Fibroblast of villous mesenchyme (primary cell): ENCODE data around the gene CSNK1A1L. TPM values are rescaled to one million over a fixed set of nuclear protein-coding genes. Genes with fewer than 3 reads are reported as not detected.
A peak's percentile ranks its signal among the peaks of the same experiment; 100 is the strongest.

Source experiments
- DNase-seq: peaks from one replicate; pipeline ENCODE4 v3.0.0-alpha.2; 2010; ENCODE audit warnings: low read depth
- H3K4me3 ChIP-seq: 2 replicates; pipeline ENCODE4 v1.5.1; 2011; ENCODE audit warnings: low read depth, mild to moderate bottlenecking, low read length
- total RNA-seq: library from RNA; depleted of rRNA; stranded (reverse); fragments of >200 nt; gene quantifications from 2 replicates; pipeline ENCODE4 v1.2.3, GENCODE V29; 2012
- TF ChIP-seq, protein P1 (sequence below): IDR thresholded peaks from 2 replicates; pipeline ENCODE4 v1.5.1; 2012; ENCODE audit warnings: low read depth, mild to moderate bottlenecking, low read length; ENCODE audit not compliant: insufficient read depth

The CSNK1A1L gene
- total RNA-seq, 1 donor, result not detected

DNA sequence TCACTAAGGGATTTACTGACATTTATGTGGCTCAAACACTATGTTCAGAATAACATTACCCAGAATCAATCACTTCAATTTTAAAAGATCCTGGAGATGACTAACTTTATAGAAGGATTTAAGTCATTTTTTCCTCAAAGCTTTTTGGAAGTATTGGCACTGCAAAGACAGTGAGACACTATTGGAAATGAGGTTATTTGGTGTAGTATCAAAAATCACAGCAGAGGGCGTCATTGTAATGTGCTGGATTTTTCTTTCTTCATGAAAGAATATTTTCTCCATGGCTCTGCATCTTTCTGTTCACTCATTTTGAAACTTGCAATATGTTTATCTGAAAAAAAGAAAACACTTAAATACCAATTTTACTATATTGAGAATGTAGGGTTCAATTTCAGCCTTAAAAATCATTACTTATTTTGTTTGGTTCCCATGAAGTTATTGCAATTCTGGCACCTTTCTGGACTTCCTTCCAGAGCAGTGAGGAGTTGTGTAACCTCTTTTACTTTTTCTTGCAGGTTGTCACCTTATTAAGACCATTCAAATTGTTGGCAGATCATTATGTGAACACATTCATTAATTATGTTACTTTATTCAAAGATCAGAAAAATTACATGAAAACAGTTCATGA is 3.7 kb upstream of the CSNK1A1L start:
- TF ChIP-seq, protein P1, sequence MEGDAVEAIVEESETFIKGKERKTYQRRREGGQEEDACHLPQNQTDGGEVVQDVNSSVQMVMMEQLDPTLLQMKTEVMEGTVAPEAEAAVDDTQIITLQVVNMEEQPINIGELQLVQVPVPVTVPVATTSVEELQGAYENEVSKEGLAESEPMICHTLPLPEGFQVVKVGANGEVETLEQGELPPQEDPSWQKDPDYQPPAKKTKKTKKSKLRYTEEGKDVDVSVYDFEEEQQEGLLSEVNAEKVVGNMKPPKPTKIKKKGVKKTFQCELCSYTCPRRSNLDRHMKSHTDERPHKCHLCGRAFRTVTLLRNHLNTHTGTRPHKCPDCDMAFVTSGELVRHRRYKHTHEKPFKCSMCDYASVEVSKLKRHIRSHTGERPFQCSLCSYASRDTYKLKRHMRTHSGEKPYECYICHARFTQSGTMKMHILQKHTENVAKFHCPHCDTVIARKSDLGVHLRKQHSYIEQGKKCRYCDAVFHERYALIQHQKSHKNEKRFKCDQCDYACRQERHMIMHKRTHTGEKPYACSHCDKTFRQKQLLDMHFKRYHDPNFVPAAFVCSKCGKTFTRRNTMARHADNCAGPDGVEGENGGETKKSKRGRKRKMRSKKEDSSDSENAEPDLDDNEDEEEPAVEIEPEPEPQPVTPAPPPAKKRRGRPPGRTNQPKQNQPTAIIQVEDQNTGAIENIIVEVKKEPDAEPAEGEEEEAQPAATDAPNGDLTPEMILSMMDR, result peak; percentile 69
- peak; percentile 57 for DNase-seq
- H3K4me3 ChIP-seq, result no peak overlapping the region

DNA sequence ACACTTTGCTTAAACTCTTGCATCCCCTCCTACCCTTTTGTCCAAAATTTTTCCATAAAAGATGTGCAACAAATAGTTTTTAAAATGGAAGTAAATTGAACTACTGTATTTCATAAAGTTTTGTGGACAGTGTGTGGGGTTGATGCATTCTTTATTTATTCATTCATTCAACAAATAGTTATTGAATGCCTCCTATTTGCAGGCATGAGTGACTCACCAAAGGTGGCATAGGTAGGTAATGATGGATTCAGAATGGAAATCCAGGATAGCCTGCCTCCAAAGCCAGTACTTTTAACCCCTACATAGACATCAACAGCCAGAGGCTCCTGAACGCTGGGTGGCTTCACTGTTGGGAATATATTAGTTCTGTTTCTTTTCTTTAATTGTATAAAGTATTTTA is 2.4 kb upstream of the CSNK1A1L start:
- TF ChIP-seq, protein P1, result no peak
- DNase-seq, result no peak
- no peak overlapping the region for H3K4me3 ChIP-seq

DNA sequence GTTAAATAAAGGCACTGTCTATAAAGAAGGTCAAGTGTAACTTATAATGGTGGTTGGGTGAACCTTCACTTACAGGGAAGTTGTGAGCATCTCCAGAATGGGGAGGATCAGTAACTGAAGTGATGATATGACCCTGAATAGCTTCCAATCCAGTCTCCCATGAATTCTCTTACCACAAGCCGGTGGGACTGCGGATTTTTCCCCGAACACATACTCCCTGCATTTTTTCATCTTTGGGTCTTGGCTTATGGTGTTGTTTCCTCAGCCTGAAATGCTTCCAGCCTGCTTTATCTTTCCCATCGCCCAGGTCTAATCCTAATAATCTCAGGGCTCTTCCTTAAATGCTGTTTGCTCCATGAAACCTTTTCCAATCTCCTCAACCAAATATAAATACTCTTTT is 2.0 kb upstream of the CSNK1A1L start:
- DNase-seq, result no peak
- H3K4me3 ChIP-seq, result no peak overlapping the region
- TF ChIP-seq, protein P1, result no peak

DNA sequence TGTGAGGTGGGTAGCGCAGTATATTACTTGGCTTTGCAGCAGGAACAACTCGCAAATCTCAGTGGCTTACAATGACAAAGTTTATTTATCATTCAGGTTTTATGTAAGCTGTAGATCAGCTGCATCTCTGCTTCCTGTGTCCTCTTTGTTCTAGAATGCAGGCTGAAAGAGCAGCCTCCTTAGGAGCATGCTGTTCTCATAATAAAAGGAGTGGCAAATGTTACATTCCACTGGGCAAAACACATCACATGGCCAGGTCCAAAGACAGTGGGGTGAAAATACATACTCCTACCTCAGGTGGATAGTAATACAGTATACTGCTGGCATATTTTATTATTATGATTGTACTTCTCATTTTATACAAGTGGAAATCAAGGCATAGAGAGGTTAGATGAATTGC is 1.2 kb upstream of the CSNK1A1L start:
- DNase-seq, result no peak
- no peak overlapping the region for H3K4me3 ChIP-seq
- TF ChIP-seq, protein P1, result no peak

DNA sequence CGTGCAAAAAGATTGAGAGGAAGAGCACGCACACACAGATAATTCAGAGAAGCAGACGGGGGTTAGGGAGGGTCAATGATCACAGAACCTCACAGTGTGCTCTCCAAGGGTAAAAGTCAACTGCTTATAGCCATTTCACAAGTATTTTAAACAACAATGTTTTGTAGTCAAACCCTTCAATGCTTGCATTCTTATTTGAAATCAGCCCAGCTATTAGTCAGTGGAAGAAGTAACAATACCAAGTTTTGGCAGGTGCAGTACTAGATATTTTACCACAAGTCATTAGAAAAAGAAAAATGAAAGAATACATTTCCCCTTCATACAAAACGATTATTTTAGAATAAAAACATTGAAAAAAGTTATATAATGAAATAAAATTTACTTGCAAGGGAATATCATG is 2.6 kb downstream of the CSNK1A1L start:
- no peak for DNase-seq
- TF ChIP-seq, protein P1, result no peak
- H3K4me3 ChIP-seq, result no peak overlapping the region

DNA sequence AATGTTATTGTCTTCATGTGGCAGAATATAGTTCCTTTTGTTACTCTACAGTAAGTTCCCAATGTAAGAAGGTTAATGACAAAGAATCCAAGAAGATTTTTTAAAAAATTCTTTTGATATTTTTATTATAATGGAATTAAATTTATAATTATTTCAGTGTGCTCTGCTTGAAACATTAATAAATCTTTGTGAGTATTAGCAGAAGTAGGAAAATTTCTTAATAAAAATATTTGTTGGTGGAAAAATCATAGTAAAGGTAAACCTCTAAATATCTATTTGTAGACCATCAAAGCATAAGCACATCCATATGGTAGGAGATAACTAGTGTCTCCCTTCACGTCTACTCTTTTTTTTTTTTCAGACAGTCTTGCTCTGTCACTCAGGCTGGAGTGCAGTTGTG is 4.3 kb downstream of the CSNK1A1L start:
- no peak overlapping the region for H3K4me3 ChIP-seq
- no peak for DNase-seq
- TF ChIP-seq, protein P1, result no peak

DNA sequence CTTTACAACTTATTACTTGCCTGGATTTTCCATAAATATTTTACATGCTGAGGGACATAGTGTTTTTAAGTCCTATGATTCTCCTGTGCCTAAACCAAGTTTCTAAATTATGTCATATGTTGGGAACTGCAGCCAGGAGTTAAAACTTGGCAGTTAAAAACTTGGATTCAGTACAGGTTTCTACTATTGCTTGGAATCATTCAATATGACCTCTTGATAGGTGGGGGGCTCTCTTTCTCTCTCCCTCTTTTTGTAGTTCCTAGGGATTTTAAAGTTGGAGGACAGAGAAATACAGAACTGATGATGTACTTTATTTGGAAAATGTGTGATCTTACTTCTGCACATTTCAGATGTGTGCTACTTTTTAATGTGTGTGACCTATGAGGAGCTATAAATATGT is 4.7 kb downstream of the CSNK1A1L start:
- DNase-seq, result no peak
- TF ChIP-seq, protein P1, result no peak
- H3K4me3 ChIP-seq, result no peak overlapping the region
